ENCODE data around the gene STARD3. TPM values are rescaled to one million over a fixed set of nuclear protein-coding genes. Genes with fewer than 3 reads are reported as not detected.
A peak's percentile ranks its signal among the peaks of the same experiment; 100 is the strongest.

Gene STARD3
- total RNA-seq, 1 donor from 2014 or later, result 87.6 TPM

GRCh38 chr17:39674702-39675389 is 37.9 kb downstream of the STARD3 start:
- no peak for DNase-seq (ENCODE audit: low spot score in 2 of 2)
- Histone ChIP-seq H3K27ac (peak overlapping the region; percentile 90 to 95), H3K9me3 (no peaks in the 10 kb centered on the region), H3K27me3 (no peaks in the 10 kb centered on the region), H3K36me3 (no peaks in the 10 kb centered on the region), H3K4me3 (no peak overlapping the region), H3K4me1 (peaks cover 23 to 49% of the 10 kb centered on the region in 2 donors)
- no peak for TF ChIP-seq CTCF (IDR thresholded peaks at IDR 0.05)
- intact Hi-C loops (cut with DNase I), result no loop called here

GRCh38 chr17:39675390-39676082 is 38.6 kb downstream of the STARD3 start:
- H3K27ac ChIP-seq, result peak overlapping the region; percentile 90 to 95
- H3K27me3 ChIP-seq, result no peaks in the 10 kb centered on the region
- no peaks in the 10 kb centered on the region for H3K9me3 ChIP-seq
- no peak overlapping the region for H3K4me3 ChIP-seq
- no peaks in the 10 kb centered on the region for H3K36me3 ChIP-seq
- DNase-seq (ENCODE audit: low spot score in 2 of 2), result no peak
- intact Hi-C loops (cut with DNase I), result no loop called here
- TF ChIP-seq CTCF (IDR thresholded peaks at IDR 0.05), result no peak
- peaks cover 23 to 49% of the 10 kb centered on the region in 2 donors for H3K4me1 ChIP-seq

DNA sequence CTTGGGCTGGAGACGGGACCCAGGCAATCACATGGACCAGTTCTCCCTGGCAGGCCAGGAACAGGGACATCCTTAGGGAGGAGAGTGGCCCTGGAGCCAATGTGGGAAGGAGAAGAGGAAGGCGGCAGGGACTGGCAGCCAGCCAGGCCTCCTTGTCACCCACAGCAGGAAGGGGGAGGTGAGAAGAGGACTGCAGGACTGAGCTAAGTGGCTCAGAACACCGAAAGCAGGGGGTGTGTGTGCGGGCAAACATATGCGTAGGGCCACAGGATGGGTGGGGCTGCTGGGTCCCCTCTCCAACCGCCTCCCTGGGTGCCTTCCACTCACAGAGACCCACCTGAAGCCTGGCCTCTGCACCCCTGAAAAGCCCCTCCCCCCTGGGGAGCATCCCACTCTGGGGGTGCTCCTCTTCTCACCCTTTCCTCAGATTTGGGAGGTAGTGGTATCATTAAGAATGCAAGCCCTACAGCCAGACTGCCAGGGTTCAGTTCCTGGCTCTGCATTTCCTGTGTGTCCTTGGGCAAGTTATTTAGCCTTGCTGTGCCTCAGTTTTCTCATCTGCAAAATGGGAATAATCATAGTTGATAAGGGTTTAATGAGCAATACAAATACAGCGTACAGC is 39.4 kb downstream of the STARD3 start:
- H3K27me3 ChIP-seq, result no peaks in the 10 kb centered on the region
- peak overlapping the region; percentile 90 to 95 for H3K27ac ChIP-seq
- peak; percentile 60 to 90 for DNase-seq (ENCODE audit: low spot score in 2 of 2)
- TF ChIP-seq CTCF (IDR thresholded peaks at IDR 0.05), result no peak
- peaks cover 0 to 4% of the 10 kb centered on the region in 2 donors for H3K36me3 ChIP-seq
- H3K4me1 ChIP-seq, result peaks cover 23 to 49% of the 10 kb centered on the region in 2 donors
- H3K9me3 ChIP-seq, result no peaks in the 10 kb centered on the region
- H3K4me3 ChIP-seq, result no peak overlapping the region
- intact Hi-C loops (cut with DNase I), result no loop called here

- H3K4me1 ChIP-seq, result peaks cover 23 to 43% of the 10 kb centered on the region in 2 donors
- intact Hi-C loops (cut with DNase I), result no loop called here
- no peaks in the 10 kb centered on the region for H3K9me3 ChIP-seq
- peak overlapping the region in 1 of 2 donors; percentile 11 for H3K4me3 ChIP-seq
- no peak for TF ChIP-seq CTCF (IDR thresholded peaks at IDR 0.05)
- peaks cover 0 to 4% of the 10 kb centered on the region in 2 donors for H3K36me3 ChIP-seq
- peak overlapping the region; percentile 90 to 95 for H3K27ac ChIP-seq
- no peak for DNase-seq (ENCODE audit: low spot score in 2 of 2)
- no peaks in the 10 kb centered on the region for H3K27me3 ChIP-seq
Measured at GRCh38 chr17:39677072-39677471, 40.1 kb downstream of the STARD3 start.

GRCh38 chr17:39677542-39678339 is 40.8 kb downstream of the STARD3 start:
- no peak for TF ChIP-seq CTCF (IDR thresholded peaks at IDR 0.05)

More at GRCh38 chr17:39677542-39678339, 40.8 kb downstream of the STARD3 start:
- Histone ChIP-seq H3K27me3 (no peaks in the 10 kb centered on the region), H3K27ac (peak overlapping the region; percentile 90 to 95), H3K9me3 (no peaks in the 10 kb centered on the region), H3K4me1 (peaks cover 23 to 43% of the 10 kb centered on the region in 2 donors), H3K36me3 (peaks cover 0 to 4% of the 10 kb centered on the region in 2 donors), H3K4me3 (peak overlapping the region in 1 of 2 donors; percentile 11)
- DNase-seq (ENCODE audit: low spot score in 2 of 2), result peak; percentile 49 to 92
- intact Hi-C loops (cut with DNase I), result loop anchor here (1.0 to 2.0 kb wide), 2 partner anchors 11 to 27 kb away; partner anchors contain the start of gene PGAP3

Data from ascending aorta (tissue), 2 donors.